ENCODE results near the gene UQCC3. TPM values are rescaled to one million over a fixed set of nuclear protein-coding genes. Genes with fewer than 3 reads are reported as not detected.
A peak's percentile ranks its signal among the peaks of the same experiment; 100 is the strongest.

UQCC3 gene
- total and polyA plus RNA-seq, 2 donors from 2014 or later: 7.6 to 24.8 TPM

GRCh38 chr11:62645946-62646824 is 25.3 kb upstream of the UQCC3 start, which contains the start of gene GANAB:
GANAB (minus strand) TSS chr11:62646613; CDS start chr11:62646599, 14 bp downstream.
- Histone ChIP-seq H3K27me3 (ENCODE audit: control insufficient read depth, insufficient read depth, low read length) (no peaks in the 10 kb centered on the region), H3K9me3 (ENCODE audit: control insufficient read depth in 2 of 3, insufficient read depth in 1 of 3, low read length in 3 of 3) (no peaks in the 10 kb centered on the region), H3K4me3 (ENCODE audit: low read length in 3 of 3) (peak within 1 kb of the TSS; percentile 86 to 95 (median 93)), H3K27ac (ENCODE audit: low read depth in 2 of 2, low read length in 2 of 2) (peak within 1 kb of the TSS; percentile 82 to 91), H3K9ac (ENCODE audit: low read length in 3 of 3) (peak within 1 kb of the TSS; percentile 89 to 94 (median 91)), H3K4me1 (ENCODE audit: control insufficient read depth in 2 of 3, insufficient read depth in 2 of 3, low read depth in 1 of 3, low read length in 3 of 3) (peaks cover 0 to 13% (median 2%) of the 10 kb centered on the region in 3 donors), H3K36me3 (ENCODE audit: control insufficient read depth in 2 of 3, insufficient read depth in 3 of 3, low read length in 3 of 3) (peaks cover 0 to 31% (median 5%) of the 10 kb centered on the region in 3 donors)
- DNase-seq (peak; percentile 99 to 100 (median 99)), FAIRE-seq (peak; percentile 66)
- peak; percentile 1 for TF ChIP-seq CTCF (IDR thresholded peaks at IDR 0.05; ENCODE audit: borderline replicate concordance, extremely low read depth, insufficient read depth)
- intact Hi-C loops (cut with DNase I): no loop called here

- H3K27me3 ChIP-seq (ENCODE audit: control insufficient read depth, insufficient read depth, low read length): no peaks in the 10 kb centered on the region
- peak overlapping the region in 2 of 3 donors; percentile 12 to 65 for H3K9ac ChIP-seq (ENCODE audit: low read length in 3 of 3)
- peak in 2 of 5 donors; percentile 65 to 83 for DNase-seq
- intact Hi-C loops (cut with DNase I): no loop called here
- peaks cover 0 to 31% (median 5%) of the 10 kb centered on the region in 3 donors for H3K36me3 ChIP-seq (ENCODE audit: control insufficient read depth in 2 of 3, insufficient read depth in 3 of 3, low read length in 3 of 3)
- TF ChIP-seq CTCF (IDR thresholded peaks at IDR 0.05; ENCODE audit: borderline replicate concordance, extremely low read depth, insufficient read depth): no peak
- H3K27ac ChIP-seq (ENCODE audit: low read depth in 2 of 2, low read length in 2 of 2): peak overlapping the region in 1 of 2 donors; percentile 37
- no peaks in the 10 kb centered on the region for H3K9me3 ChIP-seq (ENCODE audit: control insufficient read depth in 2 of 3, insufficient read depth in 1 of 3, low read length in 3 of 3)
- H3K4me3 ChIP-seq (ENCODE audit: low read length in 3 of 3): peak overlapping the region; percentile 4 to 39 (median 34)
- no peak for FAIRE-seq
- peaks cover 0 to 16% (median 2%) of the 10 kb centered on the region in 3 donors for H3K4me1 ChIP-seq (ENCODE audit: control insufficient read depth in 2 of 3, insufficient read depth in 2 of 3, low read depth in 1 of 3, low read length in 3 of 3)
Observed at GRCh38 chr11:62646825-62647608, 24.5 kb upstream of the UQCC3 start.

- FAIRE-seq (no peak), DNase-seq (no peak)
- Histone ChIP-seq H3K27me3 (ENCODE audit: control insufficient read depth, insufficient read depth, low read length) (no peaks in the 10 kb centered on the region), H3K4me3 (ENCODE audit: low read length in 3 of 3) (no peak overlapping the region), H3K36me3 (ENCODE audit: control insufficient read depth in 2 of 3, insufficient read depth in 3 of 3, low read length in 3 of 3) (peaks cover 0 to 30% (median 5%) of the 10 kb centered on the region in 3 donors), H3K9ac (ENCODE audit: low read length in 3 of 3) (no peak overlapping the region), H3K9me3 (ENCODE audit: control insufficient read depth in 2 of 3, insufficient read depth in 1 of 3, low read length in 3 of 3) (no peaks in the 10 kb centered on the region), H3K4me1 (ENCODE audit: control insufficient read depth in 2 of 3, insufficient read depth in 2 of 3, low read depth in 1 of 3, low read length in 3 of 3) (peaks cover 0 to 20% (median 7%) of the 10 kb centered on the region in 3 donors), H3K27ac (ENCODE audit: low read depth in 2 of 2, low read length in 2 of 2) (no peak overlapping the region)
- intact Hi-C loops (cut with DNase I): no loop called here
- TF ChIP-seq CTCF (IDR thresholded peaks at IDR 0.05; ENCODE audit: borderline replicate concordance, extremely low read depth, insufficient read depth): no peak
Observed at GRCh38 chr11:62647609-62648005, 23.9 kb upstream of the UQCC3 start.

Data from kidney (tissue), 14 donors.